SKM-1 treated with dmso at 0.1 percent for 144 hours (cell line): ENCODE measurements around the gene SYNE2.

Source experiments
- DNase-seq: peaks from one replicate; lab custom pipeline; 2025; ENCODE audit not compliant: unreplicated experiment; lab: John Stamatoyannopoulos, UW

SYNE2 gene

DNA sequence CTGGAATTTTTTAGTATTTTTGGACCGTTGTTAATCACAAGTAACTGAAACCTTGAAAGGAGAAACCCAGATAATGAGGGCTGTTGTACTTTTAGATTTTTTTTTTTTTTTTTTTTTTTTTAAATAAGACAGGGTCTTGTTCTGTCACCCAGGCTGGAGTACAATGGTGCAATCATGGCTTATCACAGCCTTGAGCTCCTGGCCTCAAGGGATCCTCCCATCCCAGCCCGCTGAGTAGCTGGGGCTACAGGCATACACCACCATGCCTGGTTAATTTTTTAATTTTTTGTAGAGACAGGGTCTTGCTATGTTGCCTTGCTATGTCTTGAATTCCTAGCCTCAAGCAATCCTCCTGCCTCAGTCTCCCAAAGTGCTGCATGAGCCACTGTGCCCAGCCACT lies 211.6 kb downstream of the SYNE2 start:
- no peak for DNase-seq

DNA sequence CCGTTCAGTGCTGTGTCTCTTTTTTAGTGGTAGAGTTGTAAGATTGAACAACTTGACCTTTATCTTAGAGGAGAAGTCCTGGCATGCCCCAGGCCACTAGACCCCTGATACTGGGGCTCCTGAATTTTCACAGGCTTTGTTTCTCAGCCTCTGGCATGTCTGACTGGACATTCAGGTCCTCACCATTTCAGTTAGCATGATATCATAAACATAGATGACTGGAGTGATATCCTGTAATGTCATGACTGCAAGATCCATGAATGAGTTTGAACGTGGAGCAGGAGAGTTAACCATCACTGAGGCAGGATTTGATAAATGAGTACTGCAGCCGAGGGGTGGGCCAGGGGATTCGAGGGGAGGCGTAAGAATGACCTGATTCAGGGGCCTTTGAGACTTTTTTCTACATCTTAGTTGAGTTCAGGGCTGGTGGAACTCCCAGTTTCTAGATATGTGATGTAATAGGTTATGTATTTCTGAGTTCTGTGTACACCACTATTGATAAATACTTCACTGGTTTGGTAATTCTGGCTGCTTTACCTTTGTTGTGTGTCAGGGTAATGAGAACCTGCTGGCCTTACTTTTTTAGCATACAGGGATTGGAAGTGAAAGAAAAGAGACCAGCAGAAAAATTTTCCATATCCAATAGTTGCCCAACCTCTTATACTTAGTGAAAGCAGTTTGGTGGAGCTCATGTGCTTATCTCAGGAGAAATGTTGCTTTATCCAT lies 217.0 kb downstream of the SYNE2 start:
- no peak for DNase-seq

DNA sequence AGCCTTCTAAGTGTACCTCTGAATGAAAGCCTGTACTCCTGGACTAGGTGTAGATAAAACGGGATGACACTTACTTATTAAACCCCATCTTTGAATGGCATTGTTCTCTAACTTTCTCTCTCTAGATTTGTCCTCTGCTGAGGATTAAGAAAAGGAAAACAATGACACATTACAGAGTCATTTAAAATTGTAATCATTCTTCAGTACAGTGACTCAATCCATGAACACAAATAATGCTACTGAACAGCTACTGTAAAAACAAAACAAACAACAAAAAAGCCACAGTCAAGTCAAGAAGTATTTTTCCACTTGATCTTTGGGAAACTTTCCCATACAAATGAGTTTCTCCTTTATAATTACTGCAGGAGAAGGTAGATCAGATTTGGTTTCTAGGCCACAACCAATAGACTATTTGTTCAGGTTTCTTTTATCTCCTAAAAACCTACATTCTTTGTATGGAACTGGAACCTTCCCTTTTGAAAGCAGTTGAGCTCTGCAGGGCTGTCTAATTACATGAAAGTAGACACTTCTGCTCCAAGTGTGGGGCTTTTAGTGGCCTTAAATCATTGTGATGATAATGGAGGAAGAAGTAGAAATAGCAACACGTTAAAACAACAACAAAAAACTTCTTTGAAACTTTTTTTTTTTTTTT lies 222.3 kb downstream of the SYNE2 start:
- no peak for DNase-seq

DNA sequence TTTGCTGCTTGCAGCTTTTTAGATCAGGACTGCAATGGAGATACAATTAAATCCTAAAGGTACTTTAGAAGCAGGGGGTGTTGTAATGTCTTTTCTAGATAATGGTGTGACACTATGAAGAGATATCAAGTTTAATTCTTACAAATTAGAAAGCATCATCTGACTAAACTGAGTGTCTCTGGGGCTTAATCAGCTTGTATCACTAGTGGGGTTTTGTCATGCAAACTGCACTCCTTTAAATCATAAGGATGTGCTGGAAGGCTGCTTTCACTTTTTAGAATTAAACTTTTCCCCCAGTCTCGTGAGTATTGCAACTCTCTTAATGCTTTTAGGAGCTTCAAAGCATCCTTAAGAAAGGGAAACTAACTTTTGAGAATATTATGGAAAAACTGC lies 222.8 kb downstream of the SYNE2 start:
- no peak for DNase-seq

DNA sequence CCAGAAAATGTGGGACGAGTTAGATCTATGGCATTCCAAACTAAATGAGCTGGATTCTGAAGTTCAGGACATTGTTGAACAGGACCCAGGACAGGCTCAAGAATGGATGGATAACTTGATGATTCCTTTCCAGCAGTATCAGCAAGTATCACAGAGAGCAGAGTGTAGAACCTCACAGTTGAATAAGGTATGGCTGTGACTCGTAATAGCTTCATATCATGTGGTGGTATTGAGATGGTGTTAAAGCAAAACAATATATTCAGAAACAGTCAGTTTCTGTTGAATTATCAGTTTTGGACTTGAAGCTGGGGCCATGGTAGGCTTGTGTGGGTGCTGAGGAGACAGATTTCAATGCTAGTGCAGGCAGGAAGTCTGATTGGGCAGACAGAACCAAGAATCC lies 227.6 kb downstream of the SYNE2 start:
- DNase-seq: no peak

DNA sequence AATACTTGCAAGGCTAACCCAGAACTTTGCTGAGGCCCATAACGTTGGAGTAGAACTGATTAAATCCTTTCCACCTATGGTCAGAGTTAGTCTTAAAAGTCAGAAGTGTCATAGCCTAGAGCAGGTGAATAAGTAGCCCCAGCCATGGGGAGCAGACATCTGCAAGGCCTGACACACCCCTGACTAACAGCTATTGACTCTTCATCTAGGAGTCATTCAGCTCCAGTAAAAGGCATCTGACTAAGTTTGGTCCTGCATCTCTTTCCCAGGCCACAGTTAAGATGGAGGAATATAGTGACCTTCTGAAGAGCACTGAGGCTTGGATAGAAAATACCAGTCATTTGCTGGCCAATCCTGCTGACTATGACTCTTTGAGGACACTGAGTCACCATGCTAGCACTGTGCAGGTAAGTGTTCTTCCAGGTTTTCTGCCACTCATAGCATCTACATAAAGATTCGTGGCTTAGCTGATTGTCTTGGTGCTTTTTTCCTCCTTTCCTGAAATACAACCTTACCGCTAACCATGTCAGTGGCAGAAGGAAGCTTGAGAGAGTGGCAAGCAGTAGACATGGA lies 228.5 kb downstream of the SYNE2 start:
- no peak for DNase-seq

DNA sequence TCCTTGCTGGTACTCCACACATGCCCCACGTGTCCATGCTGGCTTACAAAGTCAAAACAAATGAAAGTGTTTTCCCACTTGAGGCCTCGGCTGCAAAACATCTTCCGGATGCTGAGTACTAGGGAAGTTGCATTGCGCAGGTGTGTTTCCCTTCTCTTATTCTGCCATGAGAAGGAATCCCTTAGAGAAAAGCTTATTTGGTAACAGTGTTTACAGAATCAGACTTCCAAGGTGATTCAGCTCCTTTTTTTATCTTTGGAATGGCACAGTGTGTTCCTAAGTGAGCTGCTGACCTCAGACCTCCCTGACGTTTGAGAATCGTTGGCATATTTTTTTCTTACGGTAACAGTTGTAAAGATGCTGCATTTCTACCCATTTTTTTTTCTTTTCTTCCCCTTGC lies 230.0 kb downstream of the SYNE2 start:
- no peak for DNase-seq

DNA sequence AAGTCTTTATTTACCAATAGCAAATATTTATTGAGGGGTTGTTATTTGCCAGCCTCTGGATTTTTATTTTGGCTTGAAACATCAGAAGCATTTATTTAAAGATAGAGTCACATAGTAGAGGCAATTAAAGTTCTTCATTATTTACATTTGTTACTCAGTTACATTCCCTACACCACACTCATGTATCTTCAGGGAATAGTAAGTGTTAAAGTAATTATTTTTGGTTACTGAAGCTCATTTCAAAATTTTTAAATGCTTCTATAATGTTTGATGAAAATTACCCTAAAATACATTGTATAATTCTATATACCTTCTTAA lies 235.8 kb downstream of the SYNE2 start:
- DNase-seq: no peak

DNA sequence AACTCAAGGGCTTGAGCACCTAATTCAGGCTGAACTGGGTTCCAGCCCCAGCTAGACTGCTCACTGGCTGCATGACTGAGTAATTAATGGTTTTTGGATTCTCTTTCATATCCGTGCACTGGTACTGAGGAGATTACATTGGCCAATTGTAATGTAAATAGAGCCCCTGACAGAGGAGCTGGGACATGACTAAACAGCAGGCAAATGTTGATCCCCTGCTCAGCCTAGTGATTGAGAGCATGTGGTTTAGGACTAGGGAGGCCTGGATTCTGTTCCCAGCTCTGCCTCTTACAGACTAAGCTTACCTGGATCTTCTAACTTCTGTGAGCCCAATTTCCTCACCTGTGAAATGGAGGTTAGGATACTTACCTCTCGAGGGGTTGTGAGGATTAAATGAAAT lies 237.1 kb downstream of the SYNE2 start:
- DNase-seq: no peak

DNA sequence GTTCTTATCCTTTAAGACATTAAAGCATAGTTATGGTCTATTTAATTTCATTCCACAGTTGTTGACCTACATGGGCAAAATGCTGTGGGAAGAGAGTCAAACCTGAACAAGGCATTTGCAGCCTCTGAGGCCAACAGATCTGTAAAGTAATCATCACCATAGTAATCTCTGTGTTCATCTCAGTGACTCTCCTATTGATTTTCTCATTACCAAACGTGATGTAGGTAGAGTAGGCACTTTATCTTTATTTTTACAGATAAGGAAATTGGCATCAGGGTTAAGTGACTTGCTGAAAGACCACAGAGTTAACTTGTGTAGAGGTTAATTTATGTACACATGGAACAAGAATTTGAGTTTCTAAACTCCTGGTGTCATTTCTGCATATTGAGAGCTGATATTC lies 238.4 kb downstream of the SYNE2 start:
- no peak for DNase-seq

DNA sequence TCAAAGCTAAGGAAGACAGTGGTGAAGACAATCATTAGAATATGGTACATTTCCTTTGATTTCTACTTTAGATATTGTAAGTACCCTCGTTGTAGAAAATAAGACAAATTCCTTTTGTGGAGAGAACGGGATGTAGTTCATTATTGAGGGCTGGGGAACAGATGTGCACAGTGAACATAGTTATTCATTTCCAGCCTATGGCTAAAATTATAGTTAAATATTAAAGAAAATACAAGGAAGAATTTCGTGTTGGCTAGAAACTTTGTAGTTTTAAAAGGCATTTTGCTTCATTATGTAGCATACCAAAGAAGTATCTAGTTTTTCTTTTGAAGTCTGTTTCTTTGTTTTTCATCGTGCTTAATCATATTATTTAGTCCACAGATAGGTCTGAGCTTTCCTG lies 239.5 kb downstream of the SYNE2 start:
- no peak for DNase-seq

DNA sequence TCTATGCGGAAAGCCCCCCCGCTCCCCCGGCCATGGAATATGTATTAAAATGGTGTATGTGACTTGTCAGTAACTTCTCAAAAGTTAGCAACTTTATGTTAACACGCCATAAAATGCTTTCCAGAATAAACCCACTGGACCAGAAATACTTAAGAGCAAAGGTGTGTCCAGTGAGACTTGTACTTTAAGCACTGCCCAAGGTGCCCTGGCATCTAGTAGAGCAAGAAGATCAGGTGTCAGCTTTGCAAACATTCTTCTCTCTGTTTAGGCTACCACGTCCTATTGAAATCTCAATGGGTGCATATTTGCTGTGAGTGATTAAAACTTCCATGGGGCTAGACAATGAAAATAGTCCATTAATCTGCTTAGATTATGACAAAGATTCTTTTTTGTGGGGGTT lies 240.1 kb downstream of the SYNE2 start:
- DNase-seq: no peak

DNA sequence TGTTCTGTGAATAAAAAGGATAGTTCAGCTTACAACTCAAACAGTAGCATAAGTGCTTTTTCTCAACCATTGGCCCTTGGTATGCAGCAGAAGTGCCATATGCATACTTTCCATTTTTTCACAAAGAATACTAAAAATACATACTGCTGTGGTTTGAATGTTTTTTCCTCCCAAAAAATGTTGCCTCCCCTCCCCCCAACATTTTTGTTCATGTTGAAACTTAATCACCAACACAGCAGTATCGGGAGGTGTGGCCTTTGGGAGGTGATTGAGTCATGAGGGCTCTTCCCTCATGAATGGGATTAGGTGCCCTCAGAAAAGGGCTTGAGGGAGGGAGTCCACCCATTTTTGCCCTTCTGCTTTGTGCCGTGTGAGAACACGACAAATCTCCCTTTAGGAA lies 242.8 kb downstream of the SYNE2 start:
- DNase-seq: no peak

DNA sequence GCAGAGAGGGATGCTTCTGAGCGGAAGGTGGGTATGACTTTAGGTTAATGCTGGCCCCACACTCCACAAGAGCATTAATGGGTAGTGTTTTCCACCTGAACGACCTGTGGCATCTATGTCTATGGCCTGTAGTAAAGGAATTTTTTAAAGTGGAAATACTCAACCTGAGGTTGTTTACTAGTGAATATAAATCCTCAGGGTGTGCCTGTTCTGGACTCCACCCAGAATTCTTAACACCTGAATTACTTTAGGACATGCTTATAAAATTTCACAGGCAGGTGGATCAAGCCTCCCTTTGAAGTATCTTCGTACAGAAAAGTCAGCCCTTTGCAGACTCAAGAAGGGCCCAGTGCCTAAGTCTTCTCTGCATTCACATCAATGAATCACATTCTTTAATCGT lies 245.3 kb downstream of the SYNE2 start:
- no peak for DNase-seq

DNA sequence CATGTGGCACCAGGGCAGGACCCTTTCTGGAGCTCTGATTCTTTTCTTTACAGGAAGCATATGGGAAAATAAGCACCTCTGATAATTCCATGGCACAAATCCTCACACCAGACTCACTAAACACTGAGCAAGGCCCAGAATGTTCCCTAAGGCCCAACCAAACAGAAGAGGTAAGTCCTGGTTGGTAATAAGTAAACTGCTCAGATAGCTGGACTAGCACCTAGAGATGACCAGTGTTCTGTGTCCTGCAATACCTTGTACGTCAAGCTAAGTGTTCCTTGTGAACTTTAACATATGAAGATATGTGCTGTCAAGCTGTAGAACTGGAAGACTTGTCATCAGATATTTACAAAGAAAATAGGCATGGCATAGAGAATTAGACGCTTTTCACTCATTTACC lies 254.6 kb downstream of the SYNE2 start:
- DNase-seq: no peak

DNA sequence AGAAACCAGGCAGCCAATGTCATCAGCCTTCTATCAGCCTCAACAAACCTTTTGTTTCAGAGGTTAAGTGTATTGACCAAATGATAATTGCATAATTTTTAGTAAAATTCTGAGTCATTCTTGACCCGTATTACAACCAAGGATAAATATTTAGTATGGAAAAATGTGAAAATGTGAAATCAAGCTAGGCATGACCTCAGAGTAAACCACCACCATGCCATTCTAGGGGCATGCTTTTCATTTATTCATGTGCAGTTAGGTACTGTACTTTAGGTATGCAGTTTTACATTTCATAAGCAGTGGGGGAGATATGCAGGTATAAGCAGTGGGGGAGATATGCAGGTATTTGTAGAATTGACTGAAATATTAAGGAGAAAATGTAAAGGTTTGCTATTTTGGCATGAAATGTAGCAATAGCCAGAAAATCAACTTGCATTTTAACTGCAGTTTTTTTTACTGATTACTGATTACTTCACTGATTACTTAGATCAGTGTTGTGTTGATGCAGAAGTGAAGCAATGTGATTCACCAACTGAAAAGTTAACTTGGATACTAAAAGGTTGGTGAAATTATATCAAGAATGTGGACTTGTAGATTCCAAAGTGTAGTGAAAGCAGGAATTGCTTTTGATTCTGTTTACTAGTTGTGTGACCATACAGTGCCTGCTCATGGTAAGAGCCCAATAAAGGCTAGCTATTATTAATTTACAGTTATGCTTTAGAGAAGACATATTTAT lies 257.2 kb downstream of the SYNE2 start:
- DNase-seq: no peak

DNA sequence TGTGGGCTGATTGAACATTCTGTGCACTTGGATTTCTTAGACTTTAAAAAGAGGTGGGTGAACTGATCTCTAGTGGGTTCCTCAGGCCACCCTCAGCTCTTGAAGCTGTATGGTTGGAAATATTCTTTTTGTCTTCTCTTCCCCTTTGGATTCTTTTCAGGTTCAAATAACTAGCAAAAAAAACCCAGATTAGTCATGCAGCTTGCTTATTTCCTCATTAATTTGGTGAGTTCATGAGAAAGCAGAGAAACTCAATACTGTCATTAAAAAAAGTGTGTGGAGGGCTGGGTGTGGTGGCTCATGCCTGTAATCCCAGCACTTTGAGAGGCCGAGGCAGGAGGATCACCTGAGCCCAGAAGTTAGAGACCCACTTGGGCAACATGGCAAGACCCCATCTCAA lies 258.0 kb downstream of the SYNE2 start:
- DNase-seq: no peak

DNA sequence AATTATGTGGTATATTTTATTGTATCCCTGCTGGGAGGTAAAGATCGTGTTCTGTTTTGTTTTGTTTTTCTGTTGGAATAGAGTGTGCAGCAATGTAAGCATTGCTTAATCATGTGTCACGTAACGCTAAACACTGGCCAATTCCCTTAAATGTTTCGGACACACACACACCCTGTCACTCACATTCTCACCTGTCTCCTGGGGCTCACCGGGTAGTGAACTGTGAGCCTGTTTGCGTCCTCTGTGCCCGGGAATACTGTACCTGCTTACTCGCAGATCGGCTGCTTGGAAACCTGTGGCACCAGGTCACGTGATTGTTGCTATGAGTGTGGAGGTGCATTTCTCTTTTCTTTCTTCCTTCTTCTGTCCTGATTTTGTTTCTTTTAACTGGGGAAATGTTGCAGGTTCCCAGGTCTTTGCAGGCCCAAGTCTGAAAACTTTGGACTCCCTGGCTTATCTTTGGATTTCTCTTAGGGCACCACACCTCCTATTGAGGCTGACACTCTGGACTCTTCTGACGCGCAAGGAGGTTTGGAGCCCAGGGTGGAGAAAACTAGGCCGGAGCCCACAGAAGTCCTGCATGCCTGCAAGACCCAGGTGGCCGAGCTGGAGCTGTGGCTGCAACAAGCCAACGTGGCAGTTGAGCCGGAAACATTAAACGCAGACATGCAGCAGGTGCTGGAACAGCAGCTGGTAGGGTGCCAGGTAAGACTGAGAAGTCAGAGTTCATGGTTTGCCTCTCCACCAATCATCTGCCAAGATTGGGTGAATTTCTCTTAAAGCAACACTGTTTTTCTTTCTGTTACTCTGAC lies 260.3 kb downstream of the SYNE2 start:
- no peak for DNase-seq

DNA sequence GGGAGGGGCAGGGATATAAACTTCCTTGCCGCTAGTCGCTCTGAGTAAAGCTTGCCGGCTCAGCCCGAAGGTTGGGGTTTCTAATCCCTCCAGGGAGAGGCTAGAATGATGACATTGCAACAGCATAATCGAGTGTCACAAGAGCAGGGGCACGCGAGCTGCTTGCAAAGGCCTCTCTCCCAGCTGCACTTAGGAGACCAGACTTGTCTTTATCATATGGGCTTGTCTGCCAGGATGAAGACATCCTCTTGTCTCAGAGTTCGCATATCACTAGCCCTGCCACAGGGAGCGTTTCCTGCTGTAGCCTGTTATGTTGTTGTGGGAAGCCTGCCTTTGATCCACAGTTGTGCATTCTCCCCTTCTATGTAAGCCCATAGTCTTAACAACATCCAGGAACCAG lies 261.4 kb downstream of the SYNE2 start:
- DNase-seq: peak; percentile 44

DNA sequence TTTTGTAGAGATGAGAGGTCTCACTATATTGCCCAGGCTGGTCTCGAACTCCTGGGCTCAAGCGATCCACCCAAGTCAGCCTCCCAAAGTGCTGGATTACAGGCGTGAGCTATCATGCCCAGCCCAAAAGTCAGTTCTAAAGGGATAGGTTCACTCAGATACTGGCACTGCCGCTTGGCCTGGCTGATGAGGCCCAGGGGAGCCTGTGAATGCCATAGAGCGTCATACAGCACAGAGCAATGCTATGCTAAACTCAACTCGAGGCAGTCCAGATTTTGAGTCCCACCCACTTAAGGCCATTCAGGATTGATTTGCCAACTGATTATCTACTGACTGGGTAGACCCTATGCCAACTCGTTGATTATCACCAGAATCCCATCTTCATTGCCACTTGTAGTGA lies 262.0 kb downstream of the SYNE2 start:
- DNase-seq: no peak

DNA sequence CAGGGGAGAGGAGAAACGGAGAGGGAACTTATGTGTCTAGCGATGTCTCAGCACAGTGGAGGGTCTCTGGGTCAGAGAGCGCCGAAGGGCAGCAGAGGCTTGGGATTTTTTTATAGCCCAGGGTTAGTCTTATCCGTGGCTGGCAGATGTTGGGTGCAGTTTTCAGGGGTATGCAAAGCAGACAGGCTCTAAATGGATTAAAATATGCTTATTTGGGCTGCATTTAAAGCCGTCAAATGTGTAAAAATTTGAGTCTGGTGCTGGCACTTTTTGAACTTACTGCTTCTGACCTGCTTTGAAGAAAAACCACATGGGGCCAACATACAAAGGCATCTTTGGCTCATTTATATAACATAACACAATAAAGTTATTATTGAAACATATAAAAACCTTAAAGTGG lies 262.6 kb downstream of the SYNE2 start:
- no peak for DNase-seq
